Muscle of leg (tissue), 11 donors: ENCODE data around the gene CIAO3. TPM values are rescaled to one million over a fixed set of nuclear protein-coding genes. Genes with fewer than 3 reads are reported as not detected.
A peak's percentile ranks its signal among the peaks of the same experiment; 100 is the strongest.

Experiments used
- DNase-seq: peaks from one replicate; pipeline ENCODE4 v3.0.0; 2013
- H3K27ac ChIP-seq: one replicate; pipeline ENCODE4 v1.5.1; 2013; ENCODE audit warnings: mild to moderate bottlenecking, low read length, control low read depth
- H3K27me3 ChIP-seq: one replicate; pipeline ENCODE4 v1.6.1; 2013; ENCODE audit warnings: low read length; ENCODE audit not compliant: control insufficient read depth, insufficient read depth
- H3K36me3 ChIP-seq: one replicate; pipeline ENCODE4 v1.6.1; 2013; ENCODE audit warnings: low read length; ENCODE audit not compliant: control insufficient read depth, insufficient read depth
- H3K4me1 ChIP-seq: one replicate; pipeline ENCODE4 v1.6.1; 2013; ENCODE audit warnings: low read length; ENCODE audit not compliant: control insufficient read depth, insufficient read depth
- H3K4me3 ChIP-seq: one replicate; pipeline ENCODE4 v1.5.1; 2013; ENCODE audit warnings: low read length, control low read depth
- H3K9me3 ChIP-seq: replicated peaks from 2 replicates; pipeline ENCODE4 v1.6.1; 2013; ENCODE audit warnings: low read depth, low read length; ENCODE audit not compliant: control insufficient read depth
- WGBS: methylation state at CpG from one replicate; pipeline ENCODE4 v1.1.5; 2013; ENCODE audit warnings: missing lambda C conversion rate; ENCODE audit not compliant: insufficient coverage; 5-methylcytosine and 5-hydroxymethylcytosine counted together
- polyA plus RNA-seq, 8 donors: library from polyadenylated mRNA; unstranded; fragments of 120-200 nt; gene quantifications; one replicate each; pipeline versions ENCODE4 v1.2.1 to v1.2.3, GENCODE V29; 2013; ENCODE audit warnings: inconsistent platforms in 1 of 8, low replicate concordance in 1 of 8; ENCODE audit not compliant: insufficient read length in 8 of 8, insufficient read depth in 1 of 8
- total RNA-seq: library from RNA; stranded (reverse); fragments of 120-200 nt; gene quantifications from one replicate; pipeline ENCODE4 v1.2.4, GENCODE V29; 2013

Gene CIAO3
- total and polyA plus RNA-seq, 9 donors, result 14.3 to 19.6 (median 17.9) TPM

DNA sequence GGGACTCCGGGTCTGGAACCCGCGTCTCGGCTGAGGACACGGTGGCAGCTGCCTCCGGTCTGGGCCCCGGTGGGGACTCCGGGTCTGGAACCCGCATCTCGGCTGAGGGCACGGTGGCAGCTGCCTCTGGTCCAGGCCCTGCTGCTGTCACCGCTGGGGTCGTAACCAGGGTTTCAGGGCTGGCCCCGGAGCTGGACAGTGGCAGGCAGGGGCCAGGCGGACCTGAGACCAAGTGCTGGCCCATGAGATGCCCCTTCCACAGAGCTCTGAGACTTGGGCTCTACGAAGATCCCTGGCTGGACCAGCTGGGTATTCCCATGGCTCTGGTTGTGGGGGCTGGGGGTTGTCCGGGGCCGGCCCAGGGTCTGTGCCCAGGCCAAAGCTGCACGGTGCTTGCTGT lies 43.6 kb upstream of the CIAO3 start:
- Histone ChIP-seq H3K27ac (no peak overlapping the region), H3K4me1 (peaks cover 39% of the 10 kb centered on the region), H3K4me3 (no peak overlapping the region), H3K27me3 (no peaks in the 10 kb centered on the region), H3K36me3 (peaks cover 21% of the 10 kb centered on the region), H3K9me3 (no peaks in the 10 kb centered on the region)
- DNase-seq, result no peak
- 85% methylated on average over 18 of the region's 19 CpGs for WGBS

DNA sequence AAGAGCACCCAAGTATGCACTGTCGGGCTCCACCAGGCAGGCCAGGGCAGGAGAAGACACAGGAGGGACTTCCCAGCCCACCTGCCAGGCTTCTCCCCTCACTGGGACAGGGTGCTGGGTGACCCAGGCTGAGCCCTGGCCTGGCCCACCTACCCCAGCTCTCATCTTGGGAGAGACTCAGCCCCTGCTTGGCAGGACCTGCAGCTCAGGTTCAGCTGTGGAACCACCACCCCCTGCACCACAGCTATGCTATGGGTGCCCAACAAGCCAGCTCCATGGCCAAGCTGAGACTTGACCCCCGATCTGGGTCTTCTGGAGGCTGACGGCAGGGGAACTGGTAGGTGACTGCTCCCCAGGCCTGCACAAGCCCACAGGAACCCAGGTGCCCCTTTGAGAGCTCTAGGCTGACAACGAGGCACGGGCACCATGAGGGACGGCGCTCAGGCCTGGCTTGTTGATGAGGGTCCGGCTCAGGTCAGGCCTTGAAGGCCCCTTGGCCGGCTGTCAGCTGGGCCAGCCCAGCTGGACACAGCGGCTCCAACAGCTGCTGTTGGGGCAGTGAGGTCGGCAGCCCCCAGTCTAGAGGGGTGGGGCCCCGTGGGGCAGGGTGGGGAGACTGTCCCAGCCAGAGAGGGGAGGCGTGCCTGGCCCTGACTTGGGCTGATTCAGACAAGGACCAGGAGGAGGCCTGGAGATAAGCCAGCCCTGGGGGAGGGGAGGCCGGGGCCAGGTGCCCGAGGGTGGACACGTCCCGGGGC lies 42.8 kb upstream of the CIAO3 start:
- Histone ChIP-seq H3K27ac (no peak overlapping the region), H3K4me1 (peaks cover 32% of the 10 kb centered on the region), H3K27me3 (peaks cover 1% of the 10 kb centered on the region), H3K36me3 (peaks cover 21% of the 10 kb centered on the region), H3K4me3 (no peak overlapping the region), H3K9me3 (no peaks in the 10 kb centered on the region)
- 44% methylated on average over 14 of the region's 17 CpGs for WGBS
- DNase-seq, result peak; percentile 47

DNA sequence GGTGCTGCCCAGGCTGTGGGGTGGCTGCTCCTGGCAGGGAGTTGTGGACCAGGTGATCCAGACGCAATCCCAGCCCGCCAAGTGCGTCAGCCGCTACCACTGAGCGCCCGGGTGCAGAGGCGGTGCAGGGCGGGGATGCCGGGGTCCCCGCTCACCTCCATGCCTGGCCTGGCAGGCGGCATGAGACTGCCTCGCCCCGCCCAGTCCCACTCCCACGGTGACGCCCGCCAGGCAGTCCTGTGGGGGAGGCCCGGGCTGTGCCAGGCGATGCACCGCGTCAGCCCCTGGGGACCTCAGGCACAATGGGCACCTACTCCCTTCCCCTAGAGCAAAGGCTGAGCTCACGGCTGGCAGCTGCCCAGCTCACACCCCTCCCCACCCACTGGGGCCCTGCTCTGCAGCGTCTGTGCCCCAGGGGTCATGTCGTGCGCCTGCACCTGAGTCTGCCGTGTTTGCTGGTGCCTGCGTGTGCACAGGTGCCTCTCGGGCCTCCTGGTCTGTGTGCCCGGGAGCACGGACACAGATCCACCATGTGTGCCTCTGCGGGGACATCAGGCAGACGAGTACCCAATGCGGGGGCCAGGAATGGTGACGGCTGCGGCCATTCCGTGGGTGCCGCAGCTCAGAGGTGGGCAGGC lies 42.1 kb upstream of the CIAO3 start:
- no peak overlapping the region for H3K27ac ChIP-seq
- peaks cover 21% of the 10 kb centered on the region for H3K36me3 ChIP-seq
- no peak overlapping the region for H3K4me3 ChIP-seq
- H3K27me3 ChIP-seq, result peaks cover 8% of the 10 kb centered on the region
- H3K9me3 ChIP-seq, result no peaks in the 10 kb centered on the region
- no peak for DNase-seq
- H3K4me1 ChIP-seq, result peaks cover 32% of the 10 kb centered on the region
- WGBS, result 73% methylated on average over 28 of the region's 36 CpGs

DNA sequence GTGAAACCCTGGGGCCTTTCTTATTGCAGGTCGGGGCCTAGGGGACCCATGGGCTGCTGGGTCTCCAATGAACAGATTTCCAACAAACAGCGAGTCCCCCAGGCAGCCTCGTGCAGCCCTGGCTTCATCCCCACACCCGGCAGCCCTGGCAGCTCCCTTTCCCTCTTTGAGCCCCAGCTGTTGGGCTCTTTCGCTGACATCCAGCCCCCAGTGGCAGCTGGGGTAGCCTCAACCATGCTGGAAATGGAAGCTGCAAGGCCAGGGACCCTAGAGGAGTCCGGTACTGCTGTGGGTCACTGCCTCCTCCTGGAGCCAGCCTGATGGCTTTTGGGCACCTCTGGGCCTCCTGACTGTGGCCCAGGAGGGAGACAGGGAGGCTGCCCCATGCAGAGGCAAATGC lies 41.5 kb upstream of the CIAO3 start:
- Histone ChIP-seq H3K27me3 (peaks cover 9% of the 10 kb centered on the region), H3K27ac (no peak overlapping the region), H3K36me3 (peaks cover 21% of the 10 kb centered on the region), H3K4me3 (no peak overlapping the region), H3K4me1 (peaks cover 27% of the 10 kb centered on the region), H3K9me3 (no peaks in the 10 kb centered on the region)
- 52% methylated on average over 6 of the region's 6 CpGs for WGBS
- peak; percentile 40 for DNase-seq

DNA sequence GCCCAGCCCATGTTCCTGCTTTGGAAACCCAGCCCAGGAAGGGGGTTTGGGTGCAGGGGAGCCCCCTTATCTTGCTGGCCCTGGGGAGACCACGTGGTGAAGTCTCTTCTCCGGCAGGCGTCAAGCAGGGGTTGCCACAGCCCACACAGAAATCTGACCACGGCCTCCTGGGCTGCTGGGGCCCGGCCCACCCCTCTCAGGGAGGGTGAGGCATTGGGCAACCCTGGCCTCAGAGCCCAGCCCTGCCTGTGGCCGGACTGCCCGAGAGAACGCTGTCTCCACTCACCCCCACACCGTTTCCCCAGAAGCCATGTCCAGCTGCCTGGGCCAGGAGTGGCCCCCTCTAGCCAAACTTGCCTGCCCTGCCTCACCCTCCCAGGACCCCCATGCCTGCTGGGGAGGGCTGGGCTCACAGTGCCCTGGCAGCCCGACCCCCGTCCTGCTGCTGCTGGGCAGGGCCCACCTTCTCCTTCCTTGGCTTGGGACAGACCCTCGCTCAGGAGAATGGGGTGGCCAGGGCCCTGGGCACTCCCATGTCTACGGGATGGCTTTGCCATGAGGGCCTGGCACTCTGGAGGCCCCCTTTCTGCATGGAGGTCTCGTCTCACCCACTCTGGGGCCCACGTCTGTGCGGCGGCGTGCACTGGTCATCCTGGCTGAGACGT lies 40.7 kb upstream of the CIAO3 start:
- Histone ChIP-seq H3K4me3 (no peak overlapping the region), H3K36me3 (peaks cover 19% of the 10 kb centered on the region), H3K27me3 (peaks cover 9% of the 10 kb centered on the region), H3K4me1 (peaks cover 24% of the 10 kb centered on the region), H3K9me3 (no peaks in the 10 kb centered on the region), H3K27ac (no peak overlapping the region)
- WGBS, result 64% methylated on average over 17 of the region's 19 CpGs
- DNase-seq, result no peak

DNA sequence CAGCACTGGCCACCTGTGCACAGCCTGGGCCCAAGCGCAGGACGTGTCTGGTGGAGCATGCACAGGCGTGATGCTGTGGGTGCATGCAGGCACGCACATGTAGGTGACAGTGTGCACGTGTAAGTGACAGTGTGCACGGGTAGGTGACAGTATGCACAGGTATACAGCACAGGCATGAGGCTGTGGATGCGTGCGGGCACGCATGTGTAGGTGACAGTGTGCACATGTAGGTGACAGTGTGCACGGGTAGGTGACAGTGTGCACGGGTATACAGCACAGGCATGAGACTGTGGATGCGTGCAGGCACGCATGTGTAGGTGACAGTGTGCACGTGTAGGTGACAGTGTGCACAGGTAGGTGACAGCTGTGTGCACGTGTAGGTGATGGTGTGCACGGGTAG lies 39.5 kb upstream of the CIAO3 start:
- peaks cover 9% of the 10 kb centered on the region for H3K27me3 ChIP-seq
- no peak for DNase-seq
- 90% methylated on average over 16 of the region's 16 CpGs for WGBS
- peaks cover 7% of the 10 kb centered on the region for H3K36me3 ChIP-seq
- H3K27ac ChIP-seq, result no peak overlapping the region
- H3K4me3 ChIP-seq, result no peak overlapping the region
- H3K4me1 ChIP-seq, result peaks cover 24% of the 10 kb centered on the region
- H3K9me3 ChIP-seq, result no peaks in the 10 kb centered on the region

DNA sequence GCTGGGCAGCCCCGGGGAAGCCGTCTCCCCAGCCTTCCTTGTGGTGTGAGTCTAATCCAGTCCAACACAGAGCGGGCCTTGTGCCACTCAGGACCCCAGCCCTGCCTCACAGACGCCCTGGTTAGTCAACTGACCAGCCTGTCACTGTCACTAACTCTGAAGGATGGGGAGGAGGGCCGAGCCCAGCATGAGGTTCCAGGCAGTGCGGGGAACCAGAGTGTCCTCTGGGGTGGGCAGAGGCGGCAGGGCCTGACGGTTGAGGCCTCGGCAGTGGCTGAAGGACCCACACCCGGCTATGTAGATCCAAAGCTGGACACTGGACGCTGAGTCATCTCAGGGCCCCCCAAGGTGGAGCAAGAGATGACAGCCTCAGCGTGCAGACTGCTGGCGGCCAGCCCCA lies 38.8 kb upstream of the CIAO3 start:
- H3K36me3 ChIP-seq, result peaks cover under 1% of the 10 kb centered on the region
- 75% methylated on average over 9 of the region's 13 CpGs for WGBS
- DNase-seq, result no peak
- peaks cover 24% of the 10 kb centered on the region for H3K4me1 ChIP-seq
- H3K27me3 ChIP-seq, result peaks cover 9% of the 10 kb centered on the region
- H3K27ac ChIP-seq, result no peak overlapping the region
- H3K4me3 ChIP-seq, result no peak overlapping the region
- H3K9me3 ChIP-seq, result no peaks in the 10 kb centered on the region

DNA sequence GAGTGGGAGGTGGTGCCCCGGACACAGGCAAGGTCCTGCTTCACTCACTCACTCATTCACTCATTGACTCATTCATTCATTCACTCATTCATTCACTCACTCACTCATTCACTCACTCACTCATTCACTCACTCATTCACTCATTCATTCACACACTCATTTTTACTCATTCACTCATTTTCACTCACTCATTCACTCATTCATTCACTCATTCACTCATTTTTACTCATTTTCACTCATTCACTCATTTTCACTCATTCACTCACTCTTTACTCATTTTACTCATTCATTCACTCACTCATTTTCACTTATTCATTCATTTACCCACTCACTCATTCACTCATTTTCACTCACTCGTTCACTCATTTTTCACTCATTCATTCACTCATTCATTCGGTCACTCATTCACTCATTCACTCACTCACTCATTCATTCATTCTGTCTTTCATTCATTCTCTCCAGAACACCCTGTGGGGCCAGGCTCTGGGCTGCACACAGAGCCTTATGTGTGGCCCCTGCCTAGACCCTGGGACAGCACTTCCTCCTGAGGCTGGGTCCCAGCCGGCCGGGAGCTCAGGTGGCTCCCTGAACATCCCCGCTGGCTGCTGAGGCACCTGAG lies 38.2 kb upstream of the CIAO3 start:
- H3K27me3 ChIP-seq, result peaks cover 9% of the 10 kb centered on the region
- no peaks in the 10 kb centered on the region for H3K9me3 ChIP-seq
- H3K4me3 ChIP-seq, result no peak overlapping the region
- H3K36me3 ChIP-seq, result no peaks in the 10 kb centered on the region
- 93% methylated on average over 6 of the region's 6 CpGs for WGBS
- peaks cover 21% of the 10 kb centered on the region for H3K4me1 ChIP-seq
- H3K27ac ChIP-seq, result no peak overlapping the region
- no peak for DNase-seq

DNA sequence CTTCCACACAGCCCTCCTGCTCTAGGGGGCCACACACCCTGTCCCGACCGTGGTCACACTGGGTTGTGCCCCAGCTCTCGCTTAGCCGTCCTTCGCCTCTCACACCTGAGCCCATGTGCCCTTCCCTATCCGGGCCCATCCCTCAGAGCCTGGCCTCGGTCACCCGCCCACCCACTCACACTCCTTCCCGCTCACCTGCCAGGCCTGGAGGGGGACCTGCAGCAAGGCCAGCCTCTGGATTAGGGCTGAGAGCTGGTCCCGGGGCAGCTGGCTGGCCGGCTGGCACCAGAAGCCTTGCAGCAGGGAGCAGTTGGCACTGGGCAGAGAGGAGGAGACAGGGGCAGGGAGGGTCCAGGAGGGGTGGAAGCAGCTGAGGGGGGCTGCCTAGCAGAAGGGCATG lies 37.6 kb upstream of the CIAO3 start:
- Histone ChIP-seq H3K9me3 (no peaks in the 10 kb centered on the region), H3K36me3 (no peaks in the 10 kb centered on the region), H3K27me3 (peaks cover 9% of the 10 kb centered on the region), H3K4me3 (no peak overlapping the region), H3K27ac (no peak overlapping the region), H3K4me1 (peaks cover 15% of the 10 kb centered on the region)
- DNase-seq, result no peak
- 65% methylated on average over 10 of the region's 11 CpGs for WGBS

DNA sequence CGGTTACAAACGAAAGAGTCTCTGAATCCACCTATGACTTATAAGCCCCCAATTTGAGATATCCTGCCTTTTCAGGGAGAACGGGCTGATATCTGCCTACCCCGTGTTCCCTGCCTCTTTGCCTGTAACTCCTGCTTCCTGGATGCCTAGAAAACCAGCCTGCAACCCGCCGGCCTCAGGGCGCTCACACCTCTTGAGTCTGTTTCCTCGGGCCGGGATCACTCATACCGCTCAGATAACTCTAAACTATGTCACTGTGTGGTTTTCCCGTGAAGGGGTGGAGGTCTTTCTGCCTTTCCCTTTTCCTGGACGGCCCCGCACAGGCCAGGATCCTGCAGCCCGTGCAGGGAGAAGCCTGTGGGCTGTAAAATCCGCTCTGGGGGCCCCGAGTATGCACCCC lies 37.0 kb upstream of the CIAO3 start:
- Histone ChIP-seq H3K9me3 (no peaks in the 10 kb centered on the region), H3K27me3 (peaks cover 9% of the 10 kb centered on the region), H3K36me3 (no peaks in the 10 kb centered on the region), H3K4me3 (no peak overlapping the region), H3K4me1 (peaks cover 9% of the 10 kb centered on the region), H3K27ac (no peak overlapping the region)
- DNase-seq, result no peak
- 45% methylated on average over 5 of the region's 16 CpGs for WGBS
